HepG2 (cell line): ENCODE data around the gene INPP1. TPM values are rescaled to one million over a fixed set of nuclear protein-coding genes. Genes with fewer than 3 reads are reported as not detected.

Experiments
- ATAC-seq: fragments of 200-7000 bp; cut with Tn5 transposase; 3 replicates; pipeline ENCODE4 v1.9.1; 2020; ENCODE audit warnings: mild to moderate bottlenecking, moderate library complexity
- BruUV-seq: library from RNA; stranded (reverse); fragments of 400-500 nt; replicated peaks from 2 replicates; lab custom pipeline; 2021; lab: Mats Ljungman, UMichigan
- CTCF ChIA-PET: fragments of 300-600 bp; formaldehyde crosslinking; extraction: SDS; loops from one replicate; lab custom pipeline; 2021; ENCODE audit warnings: low total read pairs, inconsistent platforms, low intra/inter-chr PET ratio; lab: Yijun Ruan, JAX
- POLR2A ChIA-PET: fragments of 350-600 bp; sonication (Branson Sonifier 250); formaldehyde crosslinking; loops from one replicate; lab custom pipeline; 2020; ENCODE audit warnings: antibody characterized with exemption, inconsistent platforms; lab: Yijun Ruan, JAX
- DNase-seq: peaks from one replicate; pipeline ENCODE4 v3.0.0-alpha.2; 2015; ENCODE audit warnings: low spot score
- FAIRE-seq: peaks from 3 replicates; lab custom pipeline; 2011; peaks lifted over from hg19 to GRCh38; lab: Jason Lieb, UNC
- H2AFZ ChIP-seq: one replicate; pipeline ENCODE4 v1.6.1; 2011; ENCODE audit warnings: low read length, inconsistent platforms
- H3K27ac ChIP-seq: fragments of 300-600 bp; 3 replicates; pipeline ENCODE4 v1.8.0; 2011; ENCODE audit warnings: mixed run types, mild to moderate bottlenecking, mixed read lengths, low read length, inconsistent platforms; ENCODE audit not compliant: insufficient read depth; ENCODE audit errors: extremely low read length
- H3K27me3 ChIP-seq, 2 experiments: fragments of 200-600 bp in 1 of 2; 2 replicates in 1 of 2; 3 replicates in 1 of 2; pipeline versions ENCODE4 v1.6.0 to v1.8.0; 2011; ENCODE audit warnings: low read length in 2 of 2, mild to moderate bottlenecking in 2 of 2, moderate library complexity in 2 of 2, inconsistent platforms in 1 of 2; ENCODE audit not compliant: insufficient read depth in 2 of 2, control insufficient read depth in 1 of 2
- H3K36me3 ChIP-seq, 2 experiments: fragments of 200-600 bp in 1 of 2; replicated peaks in 1 of 2; 2 replicates in 1 of 2; 3 replicates in 1 of 2; pipeline versions ENCODE4 v1.5.1 to v1.8.0; 2011; ENCODE audit warnings: low read length in 2 of 2, inconsistent platforms in 1 of 2; ENCODE audit not compliant: insufficient read depth in 2 of 2, control insufficient read depth in 1 of 2
- H3K4me1 ChIP-seq: 2 replicates; pipeline ENCODE4 v1.5.1; 2012; ENCODE audit warnings: low read length, inconsistent platforms; ENCODE audit not compliant: insufficient read depth
- H3K4me2 ChIP-seq: 2 replicates; pipeline ENCODE4 v1.6.0; 2011; ENCODE audit warnings: low read depth, low read length, inconsistent platforms
- H3K4me3 ChIP-seq, 3 experiments: fragments of 200-600 bp in 1 of 3; sonication (generic), shearing (Covaris generic) in 1 of 3; replicated peaks in 1 of 3; 2 replicates each; pipeline ENCODE4 v1.5.1; 2011 to 2016; ENCODE audit warnings: low read length in 3 of 3, inconsistent platforms in 2 of 3, low read depth in 2 of 3, mild to moderate bottlenecking in 2 of 3, control low read depth in 1 of 3, mixed read lengths in 1 of 3; ENCODE audit not compliant: insufficient read depth in 1 of 3
- H3K79me2 ChIP-seq: one replicate; pipeline ENCODE4 v1.6.1; 2011; ENCODE audit warnings: low read length, inconsistent platforms; ENCODE audit not compliant: insufficient read depth
- H3K9ac ChIP-seq: 2 replicates; pipeline ENCODE4 v1.6.0; 2011; ENCODE audit warnings: mild to moderate bottlenecking, low read depth, low read length, inconsistent platforms; ENCODE audit not compliant: insufficient read depth
- H3K9me3 ChIP-seq: 2 replicates; pipeline ENCODE4 v1.5.1; 2012; ENCODE audit warnings: mild to moderate bottlenecking, low read length
- H4K20me1 ChIP-seq: 2 replicates; pipeline ENCODE4 v1.6.0; 2011; ENCODE audit warnings: inconsistent platforms, mild to moderate bottlenecking, low read length, moderate library complexity; ENCODE audit not compliant: insufficient read depth
- FLYWCH1 ChIP-seq: sonication (generic); formaldehyde crosslinking; IDR thresholded peaks from 2 replicates; pipeline ENCODE4 v1.8.1; 2023; ENCODE audit warnings: mild to moderate bottlenecking, missing genetic modification reagents
- NFKB2 ChIP-seq: sonication (generic); formaldehyde crosslinking; IDR thresholded peaks from 2 replicates; pipeline ENCODE4 v1.4.0; 2020; ENCODE audit warnings: missing genetic modification reagents, borderline replicate concordance
- POLR2AphosphoS2 ChIP-seq: IDR thresholded peaks from 2 replicates; pipeline ENCODE4 v1.6.1; 2011; ENCODE audit warnings: low read depth, low read length, improper control_type of control experiment
- SAFB2 ChIP-seq: sonication (generic); formaldehyde crosslinking; IDR thresholded peaks from 2 replicates; pipeline ENCODE4 v1.5.1; 2020; ENCODE audit warnings: missing genetic modification reagents, low read depth, mild to moderate bottlenecking, borderline replicate concordance
- SCMH1 ChIP-seq: sonication (generic); formaldehyde crosslinking; IDR thresholded peaks from 2 replicates; pipeline ENCODE4 v1.9.0; 2021; ENCODE audit warnings: missing genetic modification reagents, mild to moderate bottlenecking, borderline replicate concordance
- TARDBP ChIP-seq: sonication (generic); formaldehyde crosslinking; IDR thresholded peaks from 2 replicates; pipeline ENCODE4 v1.8.0; 2022; ENCODE audit warnings: mild to moderate bottlenecking, missing genetic modification reagents
- TBL1XR1 ChIP-seq: fragments of 150-350 bp; IDR thresholded peaks from 2 replicates; pipeline ENCODE4 v1.6.1; 2014; ENCODE audit warnings: borderline replicate concordance, low read length; ENCODE audit not compliant: partially characterized antibody
- ZFP36L2 ChIP-seq: sonication (generic); formaldehyde crosslinking; IDR thresholded peaks from 2 replicates; pipeline ENCODE4 v1.4.0; 2020; ENCODE audit warnings: missing genetic modification reagents
- ZFX ChIP-seq: sonication (generic); formaldehyde crosslinking; IDR thresholded peaks from 2 replicates; pipeline ENCODE4 v1.4.0; 2020; ENCODE audit warnings: mild to moderate bottlenecking, low read depth, missing genetic modification reagents, moderate library complexity
- ZFY ChIP-seq: sonication (generic); formaldehyde crosslinking; IDR thresholded peaks from 2 replicates; pipeline ENCODE4 v1.4.0; 2020; ENCODE audit warnings: missing genetic modification reagents
- ZNF263 ChIP-seq: sonication (generic); formaldehyde crosslinking; IDR thresholded peaks from 2 replicates; pipeline ENCODE4 v1.4.0; 2020; ENCODE audit warnings: missing genetic modification reagents
- ZNF367 ChIP-seq: sonication (generic); formaldehyde crosslinking; IDR thresholded peaks from 2 replicates; pipeline ENCODE4 v1.4.0; 2020; ENCODE audit warnings: missing genetic modification reagents, borderline replicate concordance
- ZNF441 ChIP-seq: sonication (generic); formaldehyde crosslinking; IDR thresholded peaks from 2 replicates; pipeline ENCODE4 v1.7.0; 2021; ENCODE audit warnings: missing genetic modification reagents, borderline replicate concordance
- ZNF75D ChIP-seq: sonication (generic); formaldehyde crosslinking; IDR thresholded peaks from 2 replicates; pipeline ENCODE4 v1.8.1; 2023; ENCODE audit warnings: missing genetic modification reagents, mild to moderate bottlenecking, borderline replicate concordance
- WGBS: methylation state at CpG from one replicate; pipeline ENCODE4 v1.1.6; 2017; ENCODE audit warnings: low lambda C conversion rate; 5-methylcytosine and 5-hydroxymethylcytosine counted together
- in situ Hi-C: cut with HindIII; loops from 2 replicates; pipeline ENCODE4 v1.10.0; 2017; ENCODE audit warnings: low pct_unique_long_range_greater_than_20kb; ENCODE audit not compliant: extremely low pct_ligation_motif_present
- intact Hi-C: fragments of 100-400 bp; cut with micrococcal nuclease; formaldehyde crosslinking; loops from one replicate; pipeline ENCODE4 v1.10.0; 2022; ENCODE audit not compliant: unreplicated experiment
- polyA plus RNA-seq, 8 experiments: library from polyadenylated mRNA; depleted of rRNA in 3 of 8; stranded (reverse) in 7 of 8; unstranded in 1 of 8; fragments of >200 nt; fragmentation: Illumina TruSeq in 4 of 8; extraction: Trizol in 4 of 8; gene quantifications; 2 replicates each; pipeline versions ENCODE4 v1.2.1 to v1.2.3, GENCODE V29; 2011 to 2016; ENCODE audit warnings: low read depth in 4 of 8, missing spikeins in 1 of 8, mixed read lengths in 1 of 8; ENCODE audit not compliant: insufficient read depth in 1 of 8
- total RNA-seq, 5 experiments: library from RNA; depleted of rRNA; stranded (reverse); fragments of >200 nt; fragmentation: Illumina TruSeq; extraction: Trizol; gene quantifications; 2 replicates each; pipeline ENCODE4 v1.2.3, GENCODE V29; 2016; ENCODE audit warnings: low read depth in 1 of 5
- TF ChIP-seq, protein P1 (sequence below): sonication (generic); formaldehyde crosslinking; IDR thresholded peaks from 2 replicates; pipeline ENCODE4 v1.4.0; 2020; ENCODE audit warnings: mild to moderate bottlenecking, missing genetic modification reagents, borderline replicate concordance
- TF ChIP-seq, protein P2 (sequence below): sonication (generic); formaldehyde crosslinking; IDR thresholded peaks from 2 replicates; pipeline ENCODE4 v1.4.0; 2020; ENCODE audit warnings: missing genetic modification reagents
- TF ChIP-seq, protein P3 (sequence below): sonication (generic); formaldehyde crosslinking; IDR thresholded peaks from 2 replicates; pipeline ENCODE4 v1.4.0; 2020; ENCODE audit warnings: missing genetic modification reagents, mild to moderate bottlenecking, borderline replicate concordance

INPP1 gene
- total and polyA plus RNA-seq, 2 of the 13 experiments (the other 11 are each of a cell fraction or from before 2014, with no cell fraction given) = 10.0 to 13.3 TPM

DNA sequence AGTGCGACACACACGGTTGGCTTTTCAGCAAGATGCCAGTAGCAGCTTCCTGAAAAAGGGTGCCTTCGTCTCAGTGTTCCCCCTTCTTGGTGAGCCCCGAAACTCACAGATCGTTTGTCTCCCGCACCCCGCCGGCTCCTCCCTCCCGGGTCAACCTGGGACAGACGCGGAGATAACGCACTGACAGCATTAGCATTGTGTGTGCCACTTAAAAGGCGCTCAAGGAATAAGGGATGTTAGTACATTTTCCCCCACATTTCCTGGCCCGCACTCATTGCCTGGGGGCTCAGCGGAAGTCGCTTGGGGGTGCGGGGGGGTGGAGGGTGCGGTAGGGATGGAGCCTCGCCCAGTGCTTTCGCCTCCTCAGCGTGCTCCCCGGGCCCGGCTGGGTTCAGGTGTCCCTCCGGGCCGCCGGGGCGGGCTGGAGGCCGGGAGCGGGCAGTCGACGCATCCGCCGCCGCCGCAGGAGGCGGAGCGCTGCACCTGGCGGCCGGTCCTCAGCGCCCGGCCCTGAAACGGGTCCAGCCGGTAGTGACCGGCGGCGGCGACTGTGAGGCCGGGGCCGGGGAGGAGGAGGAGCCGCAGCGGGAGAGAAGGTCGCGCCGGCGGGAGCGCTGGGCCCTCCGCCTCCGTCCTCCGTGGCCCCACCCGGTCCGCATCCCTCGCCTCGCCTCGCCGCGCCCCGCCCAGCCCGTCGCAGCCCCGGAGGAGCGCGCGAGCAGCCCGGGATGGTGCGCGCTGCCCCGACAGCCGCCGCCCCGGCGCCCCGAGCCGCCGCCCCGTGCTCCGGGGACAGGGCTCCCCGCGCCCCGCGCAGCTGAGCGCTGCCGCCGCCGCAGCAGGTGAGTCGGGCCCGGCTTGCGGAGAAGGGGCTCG, 64.5 kb downstream of the INPP1 start, which contains the start of gene MFSD6:
Gene MFSD6 (plus strand): TSS at position 694 of the 876 bp plus-strand sequence. CDS start 27,675 bp downstream, outside the sequence.
- H4K20me1 ChIP-seq = no peaks in the 10 kb centered on the region
- ATAC-seq (peak; percentile 87), DNase-seq (no peak), FAIRE-seq (no peak)
- H3K4me2 ChIP-seq = peak within 1 kb of the TSS; percentile 78
- in situ Hi-C loops (no loop called here), intact Hi-C loops (no loop called here)
- peaks cover 3 to 35% of the 10 kb centered on the region in 2 experiments; a peak in 4 of 5 replicates for H3K27me3 ChIP-seq
- H3K4me3 ChIP-seq = peak within 1 kb of the TSS; percentile 62 to 73 (median 63)
- no peak within 1 kb of the TSS for H3K27ac ChIP-seq
- no peaks in the 10 kb centered on the region for H3K79me2 ChIP-seq
- no peak within 1 kb of the TSS for H2AFZ ChIP-seq
- H3K9me3 ChIP-seq = no peaks in the 10 kb centered on the region
- ChIA-PET CTCF (no interaction called here), POLR2A (no interaction called here)
- 18% methylated on average over 14 of the region's 98 CpGs for WGBS
- no TSS peak for BruUV-seq
- no peaks in the 10 kb centered on the region for H3K36me3 ChIP-seq
- peaks cover 14% of the 10 kb centered on the region for H3K4me1 ChIP-seq
- no peak within 1 kb of the TSS for H3K9ac ChIP-seq
- TF ChIP-seq, protein P1, sequence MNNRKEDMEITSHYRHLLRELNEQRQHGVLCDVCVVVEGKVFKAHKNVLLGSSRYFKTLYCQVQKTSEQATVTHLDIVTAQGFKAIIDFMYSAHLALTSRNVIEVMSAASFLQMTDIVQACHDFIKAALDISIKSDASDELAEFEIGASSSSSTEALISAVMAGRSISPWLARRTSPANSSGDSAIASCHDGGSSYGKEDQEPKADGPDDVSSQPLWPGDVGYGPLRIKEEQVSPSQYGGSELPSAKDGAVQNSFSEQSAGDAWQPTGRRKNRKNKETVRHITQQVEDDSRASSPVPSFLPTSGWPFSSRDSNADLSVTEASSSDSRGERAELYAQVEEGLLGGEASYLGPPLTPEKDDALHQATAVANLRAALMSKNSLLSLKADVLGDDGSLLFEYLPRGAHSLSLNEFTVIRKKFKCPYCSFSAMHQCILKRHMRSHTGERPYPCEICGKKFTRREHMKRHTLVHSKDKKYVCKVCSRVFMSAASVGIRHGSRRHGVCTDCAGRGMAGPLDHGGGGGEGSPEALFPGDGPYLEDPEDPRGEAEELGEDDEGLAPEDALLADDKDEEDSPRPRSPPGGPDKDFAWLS (CRISPR knock-in tag) = no peak
- TF ChIP-seq ZNF263 (CRISPR knock-in tag) (peak; percentile 54), ZFY (CRISPR knock-in tag) (peak; percentile 54), SAFB2 (CRISPR knock-in tag) (no peak), ZFX (CRISPR knock-in tag) (no peak; the same call in 1 of the 2 replicates), TARDBP (CRISPR knock-in tag) (no peak), ZNF441 (CRISPR knock-in tag) (peak; percentile 15; the same call in 1 of the 2 replicates), ZNF367 (CRISPR knock-in tag) (no peak; the same call in 1 of the 2 replicates), POLR2AphosphoS2 (no peak), ZFP36L2 (no peak), ZNF75D (no peak), NFKB2 (no peak), FLYWCH1 (CRISPR knock-in tag) (no peak), SCMH1 (CRISPR knock-in tag) (no peak), TBL1XR1 (no peak)
- TF ChIP-seq, protein P2, sequence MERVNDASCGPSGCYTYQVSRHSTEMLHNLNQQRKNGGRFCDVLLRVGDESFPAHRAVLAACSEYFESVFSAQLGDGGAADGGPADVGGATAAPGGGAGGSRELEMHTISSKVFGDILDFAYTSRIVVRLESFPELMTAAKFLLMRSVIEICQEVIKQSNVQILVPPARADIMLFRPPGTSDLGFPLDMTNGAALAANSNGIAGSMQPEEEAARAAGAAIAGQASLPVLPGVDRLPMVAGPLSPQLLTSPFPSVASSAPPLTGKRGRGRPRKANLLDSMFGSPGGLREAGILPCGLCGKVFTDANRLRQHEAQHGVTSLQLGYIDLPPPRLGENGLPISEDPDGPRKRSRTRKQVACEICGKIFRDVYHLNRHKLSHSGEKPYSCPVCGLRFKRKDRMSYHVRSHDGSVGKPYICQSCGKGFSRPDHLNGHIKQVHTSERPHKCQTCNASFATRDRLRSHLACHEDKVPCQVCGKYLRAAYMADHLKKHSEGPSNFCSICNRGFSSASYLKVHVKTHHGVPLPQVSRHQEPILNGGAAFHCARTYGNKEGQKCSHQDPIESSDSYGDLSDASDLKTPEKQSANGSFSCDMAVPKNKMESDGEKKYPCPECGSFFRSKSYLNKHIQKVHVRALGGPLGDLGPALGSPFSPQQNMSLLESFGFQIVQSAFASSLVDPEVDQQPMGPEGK (CRISPR knock-in tag) = peak; percentile 30; the same call in 1 of the 2 replicates
- TF ChIP-seq, protein P3, sequence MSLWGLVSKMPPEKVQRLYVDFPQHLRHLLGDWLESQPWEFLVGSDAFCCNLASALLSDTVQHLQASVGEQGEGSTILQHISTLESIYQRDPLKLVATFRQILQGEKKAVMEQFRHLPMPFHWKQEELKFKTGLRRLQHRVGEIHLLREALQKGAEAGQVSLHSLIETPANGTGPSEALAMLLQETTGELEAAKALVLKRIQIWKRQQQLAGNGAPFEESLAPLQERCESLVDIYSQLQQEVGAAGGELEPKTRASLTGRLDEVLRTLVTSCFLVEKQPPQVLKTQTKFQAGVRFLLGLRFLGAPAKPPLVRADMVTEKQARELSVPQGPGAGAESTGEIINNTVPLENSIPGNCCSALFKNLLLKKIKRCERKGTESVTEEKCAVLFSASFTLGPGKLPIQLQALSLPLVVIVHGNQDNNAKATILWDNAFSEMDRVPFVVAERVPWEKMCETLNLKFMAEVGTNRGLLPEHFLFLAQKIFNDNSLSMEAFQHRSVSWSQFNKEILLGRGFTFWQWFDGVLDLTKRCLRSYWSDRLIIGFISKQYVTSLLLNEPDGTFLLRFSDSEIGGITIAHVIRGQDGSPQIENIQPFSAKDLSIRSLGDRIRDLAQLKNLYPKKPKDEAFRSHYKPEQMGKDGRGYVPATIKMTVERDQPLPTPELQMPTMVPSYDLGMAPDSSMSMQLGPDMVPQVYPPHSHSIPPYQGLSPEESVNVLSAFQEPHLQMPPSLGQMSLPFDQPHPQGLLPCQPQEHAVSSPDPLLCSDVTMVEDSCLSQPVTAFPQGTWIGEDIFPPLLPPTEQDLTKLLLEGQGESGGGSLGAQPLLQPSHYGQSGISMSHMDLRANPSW (CRISPR knock-in tag) = no peak
